NCI-H446 treated with DMSO at 0.1 percent for 48 hours (cell line): ENCODE data around the gene SHISA9.

ENCODE experiments used
- DNase-seq: peaks from one replicate; lab custom pipeline; 2025; lab: John Stamatoyannopoulos, UW

SHISA9 gene

DNA sequence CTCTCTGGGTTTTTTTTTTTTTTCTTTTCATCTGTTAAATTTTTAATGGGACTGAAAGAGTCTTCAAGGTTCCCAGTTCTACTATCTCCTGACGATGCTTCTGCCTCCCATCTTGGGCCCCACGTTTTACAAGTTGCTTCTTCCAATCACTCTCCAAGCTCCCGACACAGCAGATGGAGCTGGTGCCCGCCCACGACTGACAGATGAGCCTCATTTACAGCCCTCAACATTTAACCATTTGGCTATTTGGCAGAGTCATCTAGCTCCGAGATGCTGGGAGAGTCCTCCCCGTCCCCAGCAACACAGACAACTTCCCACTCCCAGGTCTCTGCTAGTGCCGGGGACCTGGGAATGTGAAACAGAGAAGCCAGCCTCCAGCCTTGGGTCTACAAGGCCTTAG, 276.9 kb downstream of the SHISA9 start:
- DNase-seq = peak; percentile 71

DNA sequence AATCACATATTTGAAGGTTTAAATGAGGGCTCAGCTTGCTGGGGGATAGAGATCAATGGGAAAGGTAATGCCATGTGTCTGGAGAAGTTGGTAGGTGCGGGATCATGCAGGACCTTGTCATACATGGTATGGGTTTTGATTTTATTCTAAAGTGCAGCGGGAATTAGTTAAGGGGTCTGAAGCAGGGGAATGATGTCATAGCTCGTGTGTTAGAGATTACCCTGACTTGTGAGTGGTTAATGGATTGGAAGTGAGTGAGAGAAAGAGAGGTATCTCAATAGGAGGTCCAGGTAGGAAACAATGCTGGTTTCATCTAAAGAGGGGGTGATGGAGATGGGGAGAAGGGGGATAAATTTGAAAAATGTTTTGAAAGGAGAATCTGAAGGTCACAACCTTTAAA, 280.0 kb downstream of the SHISA9 start:
- DNase-seq = no peak

DNA sequence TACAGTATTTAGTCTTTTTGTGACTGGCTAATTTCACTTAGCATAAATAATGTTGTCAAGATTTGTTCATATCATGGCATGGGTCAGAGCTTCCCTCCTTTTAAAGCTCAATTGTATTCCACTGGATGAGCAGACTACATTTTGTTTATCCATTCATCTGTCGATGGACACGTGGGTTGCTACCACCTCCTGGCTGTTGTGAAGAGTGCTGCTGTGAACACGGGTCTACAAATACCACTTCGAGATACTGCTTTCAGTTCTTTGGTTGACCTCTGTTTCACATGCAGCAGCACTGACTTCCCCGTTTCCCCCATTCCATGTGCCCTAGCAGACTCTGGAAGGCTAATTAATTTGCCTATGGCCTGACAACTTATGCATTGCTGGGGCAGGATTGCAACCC, 285.4 kb downstream of the SHISA9 start:
- no peak for DNase-seq

DNA sequence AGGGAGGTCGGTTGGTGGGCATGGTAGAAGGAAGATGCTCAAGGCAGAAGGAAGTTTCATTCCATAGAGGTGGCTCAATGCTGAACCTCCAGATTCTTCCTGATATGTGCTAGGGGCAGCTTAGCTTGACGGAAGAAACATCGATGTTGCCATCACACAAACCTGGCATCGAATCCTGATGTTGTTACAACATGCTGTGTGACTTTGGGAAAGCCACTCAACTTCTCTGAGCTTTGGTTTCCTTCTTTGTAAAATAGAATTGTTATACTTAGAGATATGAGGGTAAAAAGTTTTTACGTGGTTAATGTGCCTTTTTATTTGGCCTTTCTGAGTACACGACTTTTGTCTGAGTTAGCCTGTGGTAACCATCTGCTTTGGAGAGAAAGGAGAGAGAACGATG, 287.9 kb downstream of the SHISA9 start:
- no peak for DNase-seq

DNA sequence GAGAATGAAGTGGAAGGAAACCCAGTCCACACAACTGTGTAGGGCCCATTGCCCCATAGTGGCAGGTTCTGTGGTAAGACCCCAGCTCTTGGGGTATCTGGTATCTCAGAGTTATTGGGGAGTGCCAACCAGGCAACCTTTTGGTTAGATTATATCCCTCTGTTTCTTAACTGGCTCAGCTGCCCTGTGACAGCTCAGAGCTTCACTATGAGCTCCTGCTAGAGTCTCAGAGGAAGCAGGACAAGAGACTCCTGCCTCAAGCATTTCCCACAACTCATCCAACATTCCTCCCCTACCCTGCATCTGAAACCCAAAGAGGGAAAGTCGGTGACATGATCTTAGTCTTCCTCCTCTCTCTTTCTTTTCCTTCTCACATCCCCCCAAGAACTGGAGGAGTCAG, 292.3 kb downstream of the SHISA9 start:
- no peak for DNase-seq

DNA sequence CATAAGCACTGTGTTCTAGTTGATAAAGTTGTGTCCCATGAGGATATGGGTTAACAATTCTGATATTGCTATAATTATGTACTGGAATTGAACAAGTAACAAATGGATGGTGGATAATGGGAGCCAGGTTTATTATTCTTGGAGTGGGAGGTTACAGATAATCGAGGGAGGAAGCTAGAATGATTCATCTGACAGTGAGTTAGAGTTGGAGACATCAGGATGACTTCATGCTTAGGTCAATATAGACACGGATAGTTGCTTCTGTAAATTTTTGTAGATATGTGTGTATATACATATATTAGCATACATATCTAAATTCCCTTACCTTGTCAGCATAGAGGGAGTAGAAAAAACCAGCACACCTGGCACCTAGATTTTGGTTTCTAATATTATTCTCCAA, 293.4 kb downstream of the SHISA9 start:
- no peak for DNase-seq

DNA sequence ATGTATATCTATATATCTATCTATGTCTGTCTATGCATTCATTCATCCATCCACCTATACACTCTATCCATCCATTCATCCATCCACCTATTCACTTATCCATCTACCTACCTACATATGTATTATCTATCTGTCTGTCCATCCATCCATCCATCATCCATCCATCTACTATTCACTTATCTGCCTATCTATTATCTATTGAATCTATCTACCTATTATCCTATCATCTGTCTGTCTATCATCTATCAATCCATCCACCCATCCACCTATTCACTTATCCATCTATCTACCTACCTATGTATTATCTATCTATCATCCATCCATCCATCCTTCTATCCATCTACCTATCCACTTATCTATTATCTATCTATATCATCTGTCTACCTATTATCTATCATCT, 302.3 kb downstream of the SHISA9 start:
- no peak for DNase-seq

DNA sequence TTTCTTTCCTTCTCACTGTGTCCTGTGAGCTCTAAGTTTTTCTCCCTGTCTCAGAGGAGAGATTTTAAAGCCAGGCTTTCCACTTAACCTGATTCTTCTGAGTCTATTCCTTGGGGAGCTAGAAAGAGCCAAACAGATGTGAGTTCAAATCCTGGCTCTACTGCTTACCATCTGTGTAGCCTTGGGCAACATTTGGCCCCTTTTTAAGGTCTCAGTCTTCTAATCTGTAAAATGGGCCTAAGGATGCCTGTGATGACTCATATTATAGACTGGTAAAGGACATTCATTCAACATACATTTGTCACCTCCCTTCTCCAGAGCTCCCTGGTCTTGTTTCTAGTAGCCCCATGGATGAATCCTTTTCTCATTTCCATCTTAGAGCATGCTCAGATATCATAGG, 304.0 kb downstream of the SHISA9 start:
- DNase-seq = no peak

DNA sequence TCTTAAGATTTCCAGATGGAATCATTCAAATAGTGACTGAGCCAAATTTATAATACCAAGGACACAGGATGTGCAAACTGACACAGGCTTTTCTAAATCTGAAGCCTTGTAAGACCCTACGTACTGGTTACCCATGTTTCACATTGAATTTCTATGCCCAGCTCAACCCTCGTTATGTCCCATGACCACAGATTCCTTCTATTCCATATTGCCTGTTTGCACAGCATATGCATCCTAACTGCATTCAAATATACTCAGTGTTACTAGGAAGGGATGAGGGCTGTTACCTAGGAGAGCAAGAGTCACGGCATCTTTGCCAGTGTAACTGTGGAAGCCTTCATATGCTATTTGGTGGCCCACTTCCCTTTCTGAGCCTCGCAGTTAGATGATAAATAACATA, 305.2 kb downstream of the SHISA9 start:
- no peak for DNase-seq

DNA sequence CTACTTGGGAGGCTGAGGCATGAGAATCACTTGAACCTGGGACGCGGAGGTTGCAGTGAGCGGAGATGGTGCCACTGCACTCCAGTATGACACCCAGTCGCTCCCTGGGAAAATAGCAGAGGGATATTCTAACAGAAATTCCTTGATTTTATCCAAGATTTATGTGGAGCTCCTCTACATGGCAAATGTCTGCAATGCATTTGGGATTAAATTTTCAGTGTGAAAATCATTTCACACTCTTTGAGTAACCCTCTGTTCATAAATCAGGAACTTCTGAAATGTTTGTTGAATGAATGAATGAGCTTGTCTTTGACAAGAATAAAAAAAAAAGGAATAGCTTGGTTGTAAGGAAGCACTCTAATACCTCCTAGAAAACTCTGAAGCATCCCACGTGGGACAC, 305.8 kb downstream of the SHISA9 start:
- DNase-seq = no peak

DNA sequence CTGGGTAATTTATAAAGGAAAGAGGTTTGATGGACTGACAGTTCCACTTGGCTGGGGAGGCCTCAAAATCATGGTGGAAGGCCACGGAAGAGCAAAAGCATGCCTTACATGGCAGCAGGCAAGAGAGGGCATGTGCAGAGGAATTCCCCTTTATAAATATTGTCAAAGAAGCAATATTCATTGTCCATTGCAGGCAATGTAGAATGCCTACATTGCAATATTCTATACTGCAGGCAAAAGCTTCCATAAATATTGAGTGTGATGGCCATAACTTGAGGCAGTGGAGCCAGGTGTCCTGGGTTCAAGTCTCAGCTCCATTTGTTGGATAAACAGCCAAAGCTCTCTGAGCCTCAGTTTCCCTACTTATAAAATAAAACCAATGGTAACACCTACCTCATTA, 322.3 kb downstream of the SHISA9 start:
- DNase-seq = no peak

DNA sequence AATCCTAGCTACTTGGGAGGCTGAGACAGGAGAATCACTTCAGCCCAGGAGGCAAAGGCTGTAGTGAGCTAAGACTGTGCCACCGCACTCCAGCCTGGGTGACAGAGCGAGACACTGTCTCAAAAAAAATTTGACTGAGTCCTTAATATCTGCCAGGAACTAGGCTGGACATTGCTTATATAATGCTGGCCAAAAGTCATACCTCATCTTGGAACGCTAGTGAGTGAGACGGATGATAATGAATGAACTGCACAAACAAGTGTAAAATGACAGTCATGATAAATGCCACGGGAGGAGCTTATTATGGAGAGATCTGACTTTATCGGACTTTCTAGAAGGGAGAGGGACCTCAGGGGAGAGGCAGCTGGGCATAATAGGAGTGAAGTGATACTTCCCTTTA, 327.6 kb downstream of the SHISA9 start:
- DNase-seq = no peak

DNA sequence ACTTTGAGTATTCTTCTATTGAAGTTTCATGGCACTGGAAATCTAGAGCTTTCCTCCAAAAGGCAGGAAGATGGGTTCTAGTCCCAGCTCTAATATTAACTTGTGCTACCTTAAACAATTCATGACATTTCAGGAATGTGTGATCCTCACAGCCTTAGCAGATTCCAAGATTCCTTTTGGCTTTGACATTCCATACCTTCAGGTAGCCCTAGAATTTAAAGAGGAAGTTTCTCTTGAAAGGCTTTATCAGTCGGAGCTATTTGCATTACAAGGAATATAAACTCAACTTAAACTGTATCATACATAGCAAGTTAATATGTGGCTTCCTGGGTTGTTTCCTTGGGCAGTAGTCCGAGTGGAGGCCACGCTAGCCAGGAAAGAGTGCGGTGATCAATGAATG, 330.0 kb downstream of the SHISA9 start:
- no peak for DNase-seq

DNA sequence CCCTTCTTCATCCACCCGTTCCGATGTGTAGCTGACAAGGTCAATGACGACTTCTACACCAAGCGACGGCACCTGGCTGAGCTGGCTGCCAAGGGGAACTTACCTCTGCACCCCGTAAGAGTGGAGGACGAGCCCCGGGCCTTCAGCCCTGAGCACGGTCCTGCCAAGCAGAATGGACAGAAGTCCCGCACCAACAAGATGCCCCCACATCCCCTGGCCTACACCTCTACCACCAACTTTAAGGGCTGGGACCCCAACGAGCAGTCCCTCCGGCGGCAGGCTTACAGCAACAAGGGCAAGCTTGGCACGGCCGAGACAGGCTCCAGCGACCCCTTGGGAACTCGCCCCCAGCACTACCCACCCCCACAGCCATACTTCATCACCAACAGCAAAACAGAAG, 333.6 kb downstream of the SHISA9 start:
- DNase-seq = no peak

DNA sequence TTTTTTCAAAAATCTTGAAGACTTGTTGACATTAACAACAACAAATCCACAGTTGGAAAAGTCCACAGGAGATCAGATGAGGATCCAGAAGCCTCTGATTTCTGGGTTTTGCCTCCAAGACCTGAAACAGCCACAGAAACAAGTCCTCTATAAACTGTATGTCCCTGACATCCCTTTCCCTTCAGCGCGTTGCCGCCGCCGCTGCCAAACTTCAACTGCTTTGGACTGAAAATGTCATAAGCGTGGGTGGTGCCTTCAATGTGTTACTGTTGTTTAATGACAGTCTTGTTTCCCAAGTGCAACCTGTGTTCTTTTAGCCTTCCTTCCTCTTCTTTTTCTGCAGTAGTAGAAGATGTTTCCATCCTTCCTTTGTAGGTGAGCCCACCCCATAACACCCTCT, 334.9 kb downstream of the SHISA9 start:
- DNase-seq = no peak

DNA sequence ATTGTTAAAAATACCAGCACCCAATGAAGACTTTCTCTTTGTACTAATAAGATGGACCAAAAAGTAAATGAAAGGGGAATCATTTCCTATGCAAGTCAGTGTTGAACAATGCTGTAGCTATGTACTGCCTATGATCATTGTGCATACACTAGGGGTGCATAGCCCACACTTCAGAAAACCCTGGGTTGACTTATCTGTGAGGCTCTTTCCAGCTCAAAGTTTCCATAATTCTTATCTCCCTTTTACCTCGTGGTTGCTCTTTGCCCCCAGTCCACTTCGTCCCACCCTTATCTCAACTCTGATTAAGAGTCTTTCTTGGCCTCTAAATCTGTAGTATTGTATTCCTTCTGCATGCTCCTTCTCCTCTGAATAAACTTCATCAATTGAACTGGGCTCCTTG, 336.8 kb downstream of the SHISA9 start:
- DNase-seq = no peak

DNA sequence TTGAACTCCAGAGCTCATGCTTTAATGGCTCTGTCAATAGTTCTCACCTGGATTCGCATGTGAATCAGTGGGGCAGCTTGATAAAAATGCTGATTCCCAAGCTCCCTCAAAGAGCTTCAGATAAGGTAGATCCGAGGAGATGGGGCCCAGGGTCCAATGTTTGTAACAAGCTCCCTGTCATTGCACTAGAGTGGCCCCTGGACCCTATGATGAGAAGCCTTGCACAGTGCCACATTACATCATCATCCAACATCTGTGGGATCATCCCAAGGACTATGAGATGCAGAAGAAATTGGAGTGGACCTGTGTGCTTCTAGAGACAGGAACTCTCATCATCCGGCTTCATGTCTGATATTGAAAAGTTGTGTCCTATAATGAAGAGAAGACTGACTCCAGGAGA, 340.8 kb downstream of the SHISA9 start:
- no peak for DNase-seq

DNA sequence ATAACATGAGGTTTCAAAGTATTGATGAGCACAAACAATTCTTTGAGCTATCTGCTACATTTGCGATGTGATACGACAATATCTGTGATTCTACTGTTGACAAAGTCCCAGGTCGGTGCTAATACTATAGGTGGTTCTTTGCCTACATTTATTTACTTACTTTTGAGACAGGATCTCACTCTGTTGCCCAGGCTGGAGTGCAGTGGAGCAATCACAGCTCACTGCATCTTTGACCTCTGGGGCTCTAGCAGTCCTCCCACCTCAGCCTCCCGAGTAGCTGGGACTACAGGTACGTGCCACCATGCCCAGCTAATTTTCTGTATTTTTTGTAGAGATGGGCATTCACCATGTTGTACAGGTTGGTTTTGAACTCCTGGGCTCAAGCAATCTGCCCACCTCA, 343.4 kb downstream of the SHISA9 start:
- DNase-seq = no peak

DNA sequence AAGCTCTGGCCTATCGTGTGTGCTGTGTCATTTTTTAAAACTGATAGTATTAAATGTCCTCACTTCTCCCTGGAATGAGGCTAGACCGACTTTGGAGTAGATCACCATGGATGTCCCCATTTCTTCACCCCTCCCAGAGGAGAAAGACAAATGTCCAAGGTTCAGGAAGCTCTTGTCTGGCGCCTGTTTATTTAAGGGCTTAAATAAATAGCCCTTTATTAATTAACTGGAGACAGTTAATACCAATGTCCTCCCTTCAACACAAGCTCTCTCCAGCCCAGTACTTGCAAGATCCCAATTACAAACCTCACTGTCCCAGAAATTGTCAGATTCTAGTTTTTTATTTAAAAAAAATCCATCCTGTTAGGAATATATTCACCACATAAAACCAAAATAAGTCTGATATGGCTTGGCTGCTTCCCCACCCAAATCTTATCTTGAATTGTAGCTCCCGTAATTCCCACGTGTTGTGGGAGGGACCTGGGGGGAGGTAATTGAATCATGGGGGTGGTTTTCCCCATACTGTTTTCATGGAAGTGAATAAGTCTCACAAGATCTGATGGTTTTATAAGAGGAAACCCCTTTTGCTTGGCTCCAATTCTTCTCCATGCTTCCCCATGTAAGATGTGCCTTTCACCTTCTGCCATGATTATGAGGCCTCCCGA, 344.4 kb downstream of the SHISA9 start:
- DNase-seq = no peak

DNA sequence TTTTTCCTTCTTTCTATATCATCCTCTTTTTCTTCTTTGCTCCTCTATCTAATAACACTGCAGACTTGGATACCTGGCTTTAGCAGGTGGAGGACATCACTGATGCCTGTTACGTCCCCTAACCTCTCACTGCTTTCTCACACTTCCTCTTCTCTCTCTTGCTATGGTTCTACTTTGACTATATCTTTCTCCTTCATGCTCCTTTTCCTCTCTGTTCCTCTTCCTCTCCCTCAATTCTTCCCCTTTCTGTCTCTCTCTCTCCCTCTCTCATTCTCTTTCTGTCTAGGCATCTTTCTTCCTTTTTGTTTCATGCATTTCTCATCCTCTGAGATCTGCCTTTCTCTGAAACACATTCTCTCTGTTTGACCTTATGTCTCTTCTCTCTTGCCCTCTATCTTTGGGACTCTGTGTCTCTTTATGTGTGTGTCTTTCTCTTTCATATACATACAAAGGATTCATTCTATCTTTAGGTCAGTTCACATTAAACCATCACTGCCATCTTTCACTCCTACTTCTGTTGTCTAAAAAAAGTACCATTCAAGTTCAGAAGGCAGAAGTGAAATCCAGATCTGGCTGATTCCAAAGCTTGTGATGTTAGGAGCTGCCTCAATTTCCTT, 353.7 kb downstream of the SHISA9 start:
- DNase-seq = no peak

DNA sequence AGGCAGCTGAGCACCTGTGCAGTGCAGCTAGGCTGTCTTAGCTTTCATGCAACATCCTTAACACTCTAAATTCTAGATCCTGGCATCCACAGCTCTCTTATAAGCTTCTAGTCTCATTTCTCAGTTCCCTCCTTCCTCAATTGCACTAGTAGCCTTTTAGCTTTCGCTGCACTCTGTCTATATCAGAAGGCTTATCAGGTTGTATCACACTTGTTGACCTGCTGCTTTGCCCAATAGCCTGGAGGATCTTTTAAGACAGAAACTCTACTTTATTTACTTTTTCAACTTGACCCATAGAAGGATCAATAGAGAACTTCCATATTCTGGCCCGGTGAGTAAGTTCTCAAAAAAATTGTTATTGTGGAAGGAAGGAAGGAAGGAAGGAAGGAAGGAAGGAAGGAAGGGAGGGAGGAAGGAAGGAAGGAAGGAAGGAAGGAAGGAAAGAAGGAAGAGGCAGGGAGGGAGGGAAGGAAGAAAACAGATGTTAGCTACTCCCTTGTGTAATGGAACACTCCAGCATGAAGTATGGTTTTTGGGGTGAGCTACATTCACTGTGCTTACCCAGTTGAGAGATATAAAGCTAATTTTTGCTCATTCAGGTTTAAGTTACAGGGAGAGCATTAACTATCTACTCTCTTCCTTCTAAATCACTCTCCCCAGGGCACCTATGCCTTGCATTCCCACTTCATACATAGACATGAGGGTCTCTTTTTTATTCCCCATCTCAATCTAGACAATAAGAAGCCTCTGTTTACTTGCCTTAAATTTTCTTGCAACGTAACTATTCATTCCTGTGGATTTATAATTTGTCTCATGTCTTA, 361.1 kb downstream of the SHISA9 start:
- DNase-seq = no peak

DNA sequence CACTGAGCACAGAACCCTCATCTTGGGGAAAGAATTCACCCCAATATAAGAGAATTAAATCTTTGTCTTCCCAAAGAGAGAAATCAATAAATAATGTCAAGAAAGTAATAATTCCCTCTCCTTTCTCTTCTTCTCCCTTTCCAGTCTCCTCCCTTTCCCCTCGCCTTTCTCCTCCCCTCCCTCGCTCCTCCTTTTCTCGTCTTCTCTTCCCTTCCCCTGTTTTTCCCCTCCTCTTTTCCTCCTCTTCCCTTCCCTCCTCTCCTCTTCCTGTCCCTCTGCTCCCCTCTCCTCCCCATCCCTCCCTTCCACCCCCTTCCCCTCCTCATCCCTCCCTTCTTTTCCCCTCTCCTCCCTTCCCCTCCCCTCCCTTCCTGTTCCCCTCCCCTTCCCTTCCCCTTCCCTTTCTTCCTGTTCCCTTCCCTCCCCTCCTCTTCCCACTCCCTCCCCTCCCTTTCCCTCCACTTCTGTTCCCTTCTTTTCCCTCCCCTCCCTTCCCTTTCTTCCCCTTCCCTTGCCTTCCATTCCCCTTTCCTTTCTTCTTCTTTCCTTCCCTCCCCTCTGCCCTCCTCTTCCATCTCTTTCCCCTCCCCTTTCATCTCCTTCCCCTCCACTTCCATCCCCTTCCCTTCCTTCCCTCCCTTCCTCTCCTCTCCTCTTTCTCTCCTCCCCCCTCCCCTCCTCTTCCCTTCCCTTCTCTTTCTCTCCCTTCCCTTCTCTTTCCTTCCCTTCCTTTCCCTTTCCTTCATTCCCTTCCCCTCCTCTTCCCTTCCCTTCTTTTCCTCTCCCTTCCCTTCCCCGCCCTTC, 363.6 kb downstream of the SHISA9 start:
- no peak for DNase-seq

DNA sequence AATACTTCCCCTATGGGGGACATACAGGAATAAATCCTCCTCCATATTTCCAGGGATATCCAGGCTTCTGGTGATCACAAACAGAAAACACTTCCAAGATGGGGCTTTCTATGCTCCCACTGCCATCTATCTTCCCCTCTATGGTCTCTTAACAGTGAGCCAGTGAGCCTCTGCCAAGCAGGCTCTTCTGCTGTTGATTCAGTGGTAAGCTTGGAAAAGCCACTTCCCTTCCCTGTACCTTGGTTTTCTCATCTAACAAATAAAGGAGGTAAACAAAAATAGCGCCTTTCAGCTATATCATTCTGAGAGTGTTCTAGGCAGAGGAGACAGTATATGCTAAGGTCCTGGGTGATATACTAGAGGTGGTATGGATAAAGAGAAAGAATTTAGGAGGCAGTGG, 368.0 kb downstream of the SHISA9 start:
- no peak for DNase-seq
